A549 (cell line): ENCODE results near the gene THEM4.

Source experiments
- CBX8 ChIP-seq: fragments of 200-600 bp; sonication (generic); IDR thresholded peaks from 2 replicates; pipeline ENCODE4 v1.6.1; 2016
- CTCF ChIP-seq: fragments of >200 bp; sonication (Bioruptor Twin); formaldehyde crosslinking; IDR thresholded peaks from 3 replicates; pipeline ENCODE4 v1.5.1; 2016
- EP300 ChIP-seq, 2 experiments: fragments of >200 bp; sonication (Bioruptor Twin); formaldehyde crosslinking; IDR thresholded peaks; 2 replicates in 1 of 2; 3 replicates in 1 of 2; pipeline ENCODE4 v1.6.1; 2016 to 2017
- MYC ChIP-seq: IDR thresholded peaks from 2 replicates; pipeline ENCODE4 v1.6.1; 2012; ENCODE audit warnings: mild to moderate bottlenecking, inconsistent platforms, low read length, improper control_type of control experiment, borderline replicate concordance
- NFE2L2 ChIP-seq: fragments of 150-350 bp; conservative IDR thresholded peaks from 2 replicates; pipeline ENCODE4 v1.6.1; 2014; ENCODE audit warnings: low read length
- PBX3 ChIP-seq: IDR thresholded peaks from 2 replicates; pipeline ENCODE4 v1.6.1; 2012
- POLR2A ChIP-seq: IDR thresholded peaks from 2 replicates; pipeline ENCODE4 v1.6.1; 2012; ENCODE audit warnings: mild to moderate bottlenecking, low read length
- POLR2AphosphoS2 ChIP-seq: conservative IDR thresholded peaks from 2 replicates; pipeline ENCODE4 v1.6.1; 2012; ENCODE audit warnings: low read length, improper control_type of control experiment, inconsistent platforms
- REST ChIP-seq: fragments of 200-600 bp; sonication (generic); IDR thresholded peaks from 2 replicates; pipeline ENCODE4 v1.6.1; 2016; ENCODE audit warnings: antibody characterized with exemption, mild to moderate bottlenecking, moderate library complexity
- SREBF2 ChIP-seq: fragments of 450-650 bp; IDR thresholded peaks from 2 replicates; pipeline ENCODE4 v1.6.1; 2014; ENCODE audit warnings: mild to moderate bottlenecking, moderate library complexity

- TF ChIP-seq PBX3, result no peak
- TF ChIP-seq MYC, result no peak
- no peak for TF ChIP-seq CTCF
- TF ChIP-seq CBX8, result no peak
- no peak for TF ChIP-seq EP300 (IDR thresholded peaks at IDR 0.05)
- TF ChIP-seq POLR2A, result no peak
- no peak for TF ChIP-seq REST
- no peak for TF ChIP-seq POLR2AphosphoS2
- no peak for TF ChIP-seq NFE2L2
- no peak for TF ChIP-seq SREBF2
These were observed 1.1 kb downstream of the THEM4 start for GRCh38 chr1:151908228-151908691.
